Measurements from ENCODE around the gene MCRS1. TPM values are rescaled to one million over a fixed set of nuclear protein-coding genes. Genes with fewer than 3 reads are reported as not detected.

Gene MCRS1
- total and polyA plus RNA-seq, 2 experiments from 2014 or later, result 105 to 139 TPM

- TF ChIP-seq, protein P1, sequence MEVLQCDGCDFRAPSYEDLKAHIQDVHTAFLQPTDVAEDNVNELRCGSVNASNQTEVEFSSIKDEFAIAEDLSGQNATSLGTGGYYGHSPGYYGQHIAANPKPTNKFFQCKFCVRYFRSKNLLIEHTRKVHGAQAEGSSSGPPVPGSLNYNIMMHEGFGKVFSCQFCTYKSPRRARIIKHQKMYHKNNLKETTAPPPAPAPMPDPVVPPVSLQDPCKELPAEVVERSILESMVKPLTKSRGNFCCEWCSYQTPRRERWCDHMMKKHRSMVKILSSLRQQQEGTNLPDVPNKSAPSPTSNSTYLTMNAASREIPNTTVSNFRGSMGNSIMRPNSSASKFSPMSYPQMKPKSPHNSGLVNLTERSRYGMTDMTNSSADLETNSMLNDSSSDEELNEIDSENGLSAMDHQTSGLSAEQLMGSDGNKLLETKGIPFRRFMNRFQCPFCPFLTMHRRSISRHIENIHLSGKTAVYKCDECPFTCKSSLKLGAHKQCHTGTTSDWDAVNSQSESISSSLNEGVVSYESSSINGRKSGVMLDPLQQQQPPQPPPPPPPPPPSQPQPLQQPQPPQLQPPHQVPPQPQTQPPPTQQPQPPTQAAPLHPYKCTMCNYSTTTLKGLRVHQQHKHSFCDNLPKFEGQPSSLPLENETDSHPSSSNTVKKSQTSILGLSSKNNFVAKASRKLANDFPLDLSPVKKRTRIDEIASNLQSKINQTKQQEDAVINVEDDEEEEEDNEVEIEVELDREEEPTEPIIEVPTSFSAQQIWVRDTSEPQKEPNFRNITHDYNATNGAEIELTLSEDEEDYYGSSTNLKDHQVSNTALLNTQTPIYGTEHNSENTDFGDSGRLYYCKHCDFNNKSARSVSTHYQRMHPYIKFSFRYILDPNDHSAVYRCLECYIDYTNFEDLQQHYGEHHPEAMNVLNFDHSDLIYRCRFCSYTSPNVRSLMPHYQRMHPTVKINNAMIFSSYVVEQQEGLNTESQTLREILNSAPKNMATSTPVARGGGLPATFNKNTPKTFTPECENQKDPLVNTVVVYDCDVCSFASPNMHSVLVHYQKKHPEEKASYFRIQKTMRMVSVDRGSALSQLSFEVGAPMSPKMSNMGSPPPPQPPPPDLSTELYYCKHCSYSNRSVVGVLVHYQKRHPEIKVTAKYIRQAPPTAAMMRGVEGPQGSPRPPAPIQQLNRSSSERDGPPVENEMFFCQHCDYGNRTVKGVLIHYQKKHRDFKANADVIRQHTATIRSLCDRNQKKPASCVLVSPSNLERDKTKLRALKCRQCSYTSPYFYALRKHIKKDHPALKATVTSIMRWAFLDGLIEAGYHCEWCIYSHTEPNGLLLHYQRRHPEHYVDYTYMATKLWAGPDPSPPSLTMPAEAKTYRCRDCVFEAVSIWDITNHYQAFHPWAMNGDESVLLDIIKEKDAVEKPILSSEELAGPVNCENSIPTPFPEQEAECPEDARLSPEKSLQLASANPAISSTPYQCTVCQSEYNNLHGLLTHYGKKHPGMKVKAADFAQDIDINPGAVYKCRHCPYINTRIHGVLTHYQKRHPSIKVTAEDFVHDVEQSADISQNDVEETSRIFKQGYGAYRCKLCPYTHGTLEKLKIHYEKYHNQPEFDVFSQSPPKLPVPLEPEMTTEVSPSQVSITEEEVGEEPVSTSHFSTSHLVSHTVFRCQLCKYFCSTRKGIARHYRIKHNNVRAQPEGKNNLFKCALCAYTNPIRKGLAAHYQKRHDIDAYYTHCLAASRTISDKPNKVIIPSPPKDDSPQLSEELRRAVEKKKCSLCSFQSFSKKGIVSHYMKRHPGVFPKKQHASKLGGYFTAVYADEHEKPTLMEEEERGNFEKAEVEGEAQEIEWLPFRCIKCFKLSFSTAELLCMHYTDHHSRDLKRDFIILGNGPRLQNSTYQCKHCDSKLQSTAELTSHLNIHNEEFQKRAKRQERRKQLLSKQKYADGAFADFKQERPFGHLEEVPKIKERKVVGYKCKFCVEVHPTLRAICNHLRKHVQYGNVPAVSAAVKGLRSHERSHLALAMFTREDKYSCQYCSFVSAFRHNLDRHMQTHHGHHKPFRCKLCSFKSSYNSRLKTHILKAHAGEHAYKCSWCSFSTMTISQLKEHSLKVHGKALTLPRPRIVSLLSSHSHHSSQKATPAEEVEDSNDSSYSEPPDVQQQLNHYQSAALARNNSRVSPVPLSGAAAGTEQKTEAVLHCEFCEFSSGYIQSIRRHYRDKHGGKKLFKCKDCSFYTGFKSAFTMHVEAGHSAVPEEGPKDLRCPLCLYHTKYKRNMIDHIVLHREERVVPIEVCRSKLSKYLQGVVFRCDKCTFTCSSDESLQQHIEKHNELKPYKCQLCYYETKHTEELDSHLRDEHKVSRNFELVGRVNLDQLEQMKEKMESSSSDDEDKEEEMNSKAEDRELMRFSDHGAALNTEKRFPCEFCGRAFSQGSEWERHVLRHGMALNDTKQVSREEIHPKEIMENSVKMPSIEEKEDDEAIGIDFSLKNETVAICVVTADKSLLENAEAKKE (CRISPR knock-in tag; IDR thresholded peaks at IDR 0.05), result no peak
Observed at GRCh38 chr12:49562233-49562632, 5.7 kb downstream of the MCRS1 start (continued).

- ATAC-seq (no peak), DNase-seq (ENCODE audit: low spot score) (no peak)
- no peaks in the 10 kb centered on the region for H3K4me1 ChIP-seq (ENCODE audit: insufficient read depth)
- TF ChIP-seq ZNF114 (CRISPR knock-in tag; IDR thresholded peaks at IDR 0.05) (no peak), EZH2 (IDR thresholded peaks at IDR 0.05; ENCODE audit: low read depth, unreplicated experiment) (no peak), EZH2phosphoT487 (IDR thresholded peaks at IDR 0.05; ENCODE audit: unreplicated experiment) (no peak), STAT1 (IDR thresholded peaks at IDR 0.05; ENCODE audit: unreplicated experiment) (no peak), NANOG (IDR thresholded peaks at IDR 0.05; ENCODE audit: borderline replicate concordance) (no peak), CTCF (conservative IDR thresholded peaks at IDR 0.05; ENCODE audit: low read depth in 2 of 2) (no peak), POLR2AphosphoS5 (IDR thresholded peaks at IDR 0.05; ENCODE audit: low read depth) (no peak), ZNF331 (CRISPR knock-in tag; IDR thresholded peaks at IDR 0.05; ENCODE audit: low read depth) (no peak), CREB1 (CRISPR knock-in tag; IDR thresholded peaks at IDR 0.05; ENCODE audit: low read depth) (no peak)
- TF ChIP-seq, protein P2, sequence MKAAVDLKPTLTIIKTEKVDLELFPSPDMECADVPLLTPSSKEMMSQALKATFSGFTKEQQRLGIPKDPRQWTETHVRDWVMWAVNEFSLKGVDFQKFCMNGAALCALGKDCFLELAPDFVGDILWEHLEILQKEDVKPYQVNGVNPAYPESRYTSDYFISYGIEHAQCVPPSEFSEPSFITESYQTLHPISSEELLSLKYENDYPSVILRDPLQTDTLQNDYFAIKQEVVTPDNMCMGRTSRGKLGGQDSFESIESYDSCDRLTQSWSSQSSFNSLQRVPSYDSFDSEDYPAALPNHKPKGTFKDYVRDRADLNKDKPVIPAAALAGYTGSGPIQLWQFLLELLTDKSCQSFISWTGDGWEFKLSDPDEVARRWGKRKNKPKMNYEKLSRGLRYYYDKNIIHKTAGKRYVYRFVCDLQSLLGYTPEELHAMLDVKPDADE (IDR thresholded peaks at IDR 0.05), result no peak
- no peaks in the 10 kb centered on the region for H3F3A ChIP-seq (replicated peaks; ENCODE audit: low read depth)
- H2AFZ ChIP-seq, result no peak overlapping the region
- Mint-ChIP-seq H3K27ac (no peak overlapping the region), H3K36me3 (ENCODE audit: low read depth) (peaks cover 72% of the 10 kb centered on the region), H3K27me3 (ENCODE audit: insufficient read depth, low read depth, poor library complexity) (peaks cover 5% of the 10 kb centered on the region), H3K4me1 (no peaks in the 10 kb centered on the region), H3K9me3 (no peaks in the 10 kb centered on the region), H3K4me3 (no peak overlapping the region)
- H3K4me2 ChIP-seq, result no peak overlapping the region
- no peak overlapping the region for H3K27ac ChIP-seq (ENCODE audit: low read depth)
- H3K79me2 ChIP-seq (replicated peaks; ENCODE audit: insufficient read depth), result no peaks in the 10 kb centered on the region
- no peaks in the 10 kb centered on the region for H4K20me1 ChIP-seq (replicated peaks; ENCODE audit: insufficient read depth)
- H3K9me2 ChIP-seq (ENCODE audit: insufficient read depth), result no peaks in the 10 kb centered on the region
- H3K36me3 ChIP-seq (ENCODE audit: insufficient read depth), result peaks cover 31% of the 10 kb centered on the region
- H3K4me3 ChIP-seq, result no peak overlapping the region
- H3K27me3 ChIP-seq (ENCODE audit: insufficient read depth), result no peaks in the 10 kb centered on the region
Observed at GRCh38 chr12:49560695-49561094, 7.2 kb downstream of the MCRS1 start.
